WI38 (cell line): ENCODE measurements around the gene AGA.

Experiments
- H3K4me3 ChIP-seq: 2 replicates; pipeline ENCODE4 v1.5.1; 2011; ENCODE audit warnings: low read depth, mild to moderate bottlenecking, control low read depth, low read length
- TF ChIP-seq, protein P1 (sequence below): IDR thresholded peaks from 2 replicates; pipeline ENCODE4 v1.5.1; 2012; ENCODE audit warnings: low read depth, mild to moderate bottlenecking, control low read depth, low read length

AGA gene

DNA sequence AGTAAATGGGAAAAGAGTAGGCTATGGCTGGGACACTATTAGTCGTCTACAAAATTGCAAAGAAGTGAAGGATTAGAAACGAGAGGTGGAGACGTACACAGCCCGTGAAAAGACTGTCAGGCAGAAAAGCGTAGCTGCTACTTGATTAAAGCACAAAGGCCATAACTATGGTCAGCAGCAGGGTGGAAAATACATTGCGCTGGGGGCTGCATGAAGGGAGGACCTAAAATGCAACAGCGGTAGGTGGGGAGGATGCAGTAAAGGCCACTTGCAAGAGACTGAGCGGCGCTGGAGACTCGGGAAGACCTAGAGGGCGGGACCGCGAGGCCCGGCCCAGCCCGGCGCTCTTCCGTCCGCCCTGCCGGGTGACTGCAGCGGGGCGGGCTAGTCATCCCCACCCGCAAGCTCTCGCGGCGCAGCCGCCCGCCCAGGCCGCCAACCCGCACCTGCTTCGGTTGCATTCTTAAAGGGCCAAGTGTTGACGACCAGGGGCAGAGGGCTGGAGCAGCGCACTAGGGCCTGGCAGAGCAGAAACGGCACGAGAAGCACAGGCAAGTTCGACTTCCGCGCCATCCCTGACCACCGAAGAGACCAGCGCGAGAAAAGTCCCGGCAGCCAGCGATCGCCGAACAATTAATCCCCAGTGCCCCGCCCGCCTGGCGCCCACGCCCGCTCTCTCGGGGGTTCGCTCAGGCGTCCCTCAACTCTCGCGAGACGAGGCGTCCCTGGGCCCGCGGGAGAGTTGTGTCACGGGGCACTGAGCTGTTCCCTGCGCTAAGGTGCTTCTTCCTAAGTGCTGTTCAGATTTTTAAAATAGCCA, at the start of gene AGA:
AGA (minus strand) TSS at position 635 of the 820 bp plus-strand sequence; CDS start at position 573, 62 bp downstream.
- H3K4me3 ChIP-seq: peak within 1 kb of the TSS; percentile 64
- TF ChIP-seq, protein P1, sequence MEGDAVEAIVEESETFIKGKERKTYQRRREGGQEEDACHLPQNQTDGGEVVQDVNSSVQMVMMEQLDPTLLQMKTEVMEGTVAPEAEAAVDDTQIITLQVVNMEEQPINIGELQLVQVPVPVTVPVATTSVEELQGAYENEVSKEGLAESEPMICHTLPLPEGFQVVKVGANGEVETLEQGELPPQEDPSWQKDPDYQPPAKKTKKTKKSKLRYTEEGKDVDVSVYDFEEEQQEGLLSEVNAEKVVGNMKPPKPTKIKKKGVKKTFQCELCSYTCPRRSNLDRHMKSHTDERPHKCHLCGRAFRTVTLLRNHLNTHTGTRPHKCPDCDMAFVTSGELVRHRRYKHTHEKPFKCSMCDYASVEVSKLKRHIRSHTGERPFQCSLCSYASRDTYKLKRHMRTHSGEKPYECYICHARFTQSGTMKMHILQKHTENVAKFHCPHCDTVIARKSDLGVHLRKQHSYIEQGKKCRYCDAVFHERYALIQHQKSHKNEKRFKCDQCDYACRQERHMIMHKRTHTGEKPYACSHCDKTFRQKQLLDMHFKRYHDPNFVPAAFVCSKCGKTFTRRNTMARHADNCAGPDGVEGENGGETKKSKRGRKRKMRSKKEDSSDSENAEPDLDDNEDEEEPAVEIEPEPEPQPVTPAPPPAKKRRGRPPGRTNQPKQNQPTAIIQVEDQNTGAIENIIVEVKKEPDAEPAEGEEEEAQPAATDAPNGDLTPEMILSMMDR: no peak

DNA sequence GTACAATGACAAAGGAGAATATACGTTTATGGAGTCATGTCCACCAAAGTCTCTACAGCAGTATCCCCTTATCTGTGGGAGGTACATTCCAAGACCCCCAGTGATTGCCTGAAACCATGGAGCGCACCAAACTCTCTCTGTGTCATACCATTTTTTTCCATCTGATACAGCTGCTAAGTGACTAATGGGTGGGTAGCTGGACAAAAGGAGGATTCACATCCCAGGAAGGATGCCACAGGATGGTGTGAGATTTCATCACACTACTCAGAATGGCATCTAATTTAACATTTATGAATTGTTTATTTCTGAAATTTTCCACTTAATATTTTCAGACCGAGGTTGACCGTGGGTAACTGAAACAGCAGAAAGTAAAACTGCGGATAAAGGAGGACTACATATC, 49.8 kb upstream of the AGA start:
- TF ChIP-seq, protein P1: no peak

DNA sequence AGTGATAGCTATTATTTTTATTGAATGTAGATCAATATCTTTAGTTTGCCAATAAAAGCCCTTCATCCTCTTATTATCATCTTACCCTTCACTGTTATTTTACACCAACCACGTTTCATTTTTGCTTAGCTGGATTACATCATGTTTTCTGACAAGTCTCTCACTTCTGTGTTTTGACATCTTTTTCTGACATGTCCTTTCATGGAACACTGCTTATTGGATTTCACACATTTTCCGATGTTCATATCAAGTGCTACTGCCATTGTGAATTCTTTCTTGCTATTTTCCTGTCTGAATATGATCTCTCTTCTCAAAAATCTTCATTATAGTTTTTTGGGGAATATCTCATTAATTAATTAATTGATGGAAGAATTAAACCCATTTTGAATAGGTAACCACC, 48.5 kb upstream of the AGA start:
- TF ChIP-seq, protein P1: no peak
- no peak overlapping the region for H3K4me3 ChIP-seq

More for the DNA sequence above, 49.8 kb upstream of the AGA start:
- no peak overlapping the region for H3K4me3 ChIP-seq

DNA sequence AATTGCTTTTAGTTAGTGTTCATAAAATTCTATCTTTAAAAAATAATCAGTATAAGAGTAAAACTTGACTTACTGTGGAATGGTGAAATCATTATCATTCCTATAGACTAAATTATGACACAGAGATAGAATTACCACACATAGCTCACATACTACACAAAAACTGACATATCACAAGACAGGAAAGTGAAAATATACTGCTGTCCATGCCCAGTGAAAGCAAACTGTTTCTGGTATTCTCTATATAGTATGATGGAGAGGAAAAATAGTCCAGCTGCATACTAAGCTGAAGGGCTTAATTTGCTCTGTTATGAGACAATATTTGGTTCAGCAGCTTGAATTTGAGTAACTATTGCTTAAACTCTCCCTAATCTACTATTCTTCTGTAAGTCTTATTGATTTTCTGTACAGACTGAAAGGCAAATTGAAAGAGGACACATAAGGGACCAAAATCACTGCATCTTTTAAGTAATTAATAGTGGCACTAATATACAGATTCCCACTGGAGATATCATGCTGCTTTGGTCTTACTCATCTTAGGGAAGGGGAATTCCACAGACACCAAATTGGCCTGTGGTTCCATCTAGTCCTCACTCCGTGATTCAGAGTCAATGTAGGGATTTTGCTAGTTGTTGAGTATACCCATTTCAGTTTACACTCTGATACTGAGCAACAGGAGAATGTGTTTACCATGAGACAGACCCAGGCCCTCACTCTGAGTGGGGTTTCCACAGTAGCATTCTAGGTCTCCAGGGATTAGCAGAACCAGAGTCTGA, 47.4 kb upstream of the AGA start:
- TF ChIP-seq, protein P1: no peak
- H3K4me3 ChIP-seq: no peak overlapping the region

DNA sequence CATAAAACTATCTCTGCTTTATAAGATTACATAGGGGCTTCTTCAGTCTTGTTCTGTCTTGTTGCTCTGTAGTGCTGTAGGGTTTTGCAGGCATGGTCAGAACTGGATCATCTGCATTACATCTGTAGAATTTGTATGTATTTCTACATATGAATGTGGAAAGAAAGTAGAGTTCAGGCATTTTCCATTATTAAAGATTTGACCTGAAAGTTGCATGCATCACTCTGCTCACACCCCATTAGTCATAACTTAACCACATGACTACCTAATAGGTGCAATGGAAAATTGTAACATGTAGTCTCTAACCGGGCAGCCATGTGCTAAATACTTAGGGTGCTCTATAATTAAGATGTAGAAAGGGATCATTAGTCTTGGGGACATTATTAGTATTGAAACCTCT, 45.7 kb upstream of the AGA start:
- TF ChIP-seq, protein P1: no peak
- no peak overlapping the region for H3K4me3 ChIP-seq

DNA sequence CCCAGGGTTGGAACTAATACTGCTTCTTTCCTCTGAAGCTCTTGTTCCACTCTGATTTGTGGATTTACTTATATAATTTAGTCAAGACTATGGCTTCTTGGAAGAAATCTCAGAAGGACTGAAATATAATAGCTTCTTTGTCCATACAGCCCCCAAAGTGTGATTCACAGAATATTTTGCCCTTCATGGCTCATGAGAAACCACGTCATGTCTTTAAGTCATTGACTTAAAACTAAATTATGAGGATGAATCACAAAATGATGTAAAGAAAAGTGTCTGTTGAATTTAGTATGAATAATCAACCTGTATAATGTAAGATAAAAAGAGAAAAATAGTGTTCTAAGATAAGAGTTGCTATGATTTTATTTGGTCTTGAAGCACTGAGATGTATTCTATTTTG, 43.3 kb upstream of the AGA start:
- H3K4me3 ChIP-seq: no peak overlapping the region
- TF ChIP-seq, protein P1: no peak

DNA sequence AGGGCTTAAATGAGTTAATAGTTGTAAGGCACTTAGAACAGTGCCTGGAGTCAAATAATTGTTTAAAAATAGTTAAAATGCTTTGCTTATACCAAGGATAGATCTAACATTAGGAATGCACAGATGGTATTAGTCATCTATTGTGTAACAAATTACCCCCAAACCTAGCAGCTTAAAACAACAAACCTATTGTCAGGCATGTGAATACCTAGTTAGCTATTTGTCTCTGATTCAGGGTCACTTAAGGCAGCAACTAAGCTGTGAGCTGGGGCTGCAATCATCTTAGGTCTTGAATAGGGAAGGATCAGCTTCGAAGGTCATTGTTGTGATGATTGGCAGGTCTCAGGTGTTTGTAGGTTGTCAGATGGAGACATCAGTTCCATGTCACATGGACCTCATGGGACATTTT, 42.4 kb upstream of the AGA start:
- TF ChIP-seq, protein P1: no peak
- H3K4me3 ChIP-seq: no peak overlapping the region
